ENCODE measurements around the gene CBX7.

The CBX7 gene

DNA sequence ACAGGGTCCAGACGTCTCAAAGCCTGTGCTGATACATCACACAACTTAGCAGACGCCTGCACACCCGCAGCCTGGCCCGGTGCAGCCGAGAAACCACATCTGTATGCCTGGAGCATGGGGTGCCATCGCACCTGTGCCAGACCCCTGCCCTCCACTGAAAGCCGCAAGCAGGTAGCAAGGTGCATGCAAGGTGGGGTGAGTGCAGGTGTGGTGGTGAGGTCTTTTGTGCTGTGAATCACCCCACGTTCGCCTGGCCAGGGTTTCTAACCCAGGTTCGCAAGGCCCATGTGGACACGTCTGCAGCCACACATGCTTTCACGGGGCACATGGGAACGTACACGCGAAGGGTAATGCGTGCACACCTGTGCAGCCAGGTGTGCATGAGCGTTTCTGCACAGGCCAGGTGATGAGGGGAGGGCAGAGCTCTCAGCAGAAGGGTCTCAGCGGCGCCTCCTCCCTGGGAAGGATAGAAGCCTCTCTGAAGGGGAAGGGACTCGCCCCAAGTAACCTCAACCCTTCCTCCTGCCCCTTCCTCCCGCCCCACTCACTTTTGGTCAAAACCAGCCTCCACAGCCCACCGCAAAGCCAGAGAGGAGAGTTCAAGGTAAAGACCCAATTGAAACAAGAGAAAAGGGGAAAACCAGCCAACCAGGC is 19.5 kb downstream of the CBX7 start:
- Histone ChIP-seq H3K27ac (no peak overlapping the region), H3K27me3 (replicated peaks) (peaks cover 3% of the 10 kb centered on the region), H3K36me3 (replicated peaks) (no peaks in the 10 kb centered on the region), H3K4me3 (ENCODE audit: low read depth, low read length) (no peak overlapping the region)
- no peak for DNase-seq
- TF ChIP-seq CTCF (IDR thresholded peaks at IDR 0.05; ENCODE audit: low read depth, low read length, missing control alignments) = no peak
- in situ Hi-C loops (cut with HindIII; ENCODE audit: low pct_ligation_motif_present, low sequenced_read_pairs) = no loop called here

DNA sequence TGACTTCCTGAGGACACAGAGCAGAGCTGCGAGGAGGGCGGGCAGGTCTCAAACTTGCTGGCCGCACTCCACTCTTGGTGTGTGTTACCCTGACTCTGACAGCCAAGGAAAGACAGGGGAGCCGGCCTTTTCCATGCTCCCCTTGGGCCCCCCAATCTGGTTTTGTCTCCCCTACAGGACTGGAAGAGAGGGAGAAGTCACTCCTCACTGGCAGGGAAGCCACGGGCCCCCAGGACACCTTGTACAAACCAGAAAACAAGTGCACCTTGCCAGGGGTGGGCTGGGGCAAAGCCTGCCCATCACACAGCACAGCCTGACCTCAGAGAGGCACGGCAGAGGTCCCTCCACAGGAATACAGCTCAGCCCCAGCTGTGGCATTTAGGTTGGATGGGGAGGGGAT is 20.2 kb downstream of the CBX7 start:
- in situ Hi-C loops (cut with HindIII; ENCODE audit: low pct_ligation_motif_present, low sequenced_read_pairs) = no loop called here
- H3K27ac ChIP-seq = no peak overlapping the region
- no peak overlapping the region for H3K4me3 ChIP-seq (ENCODE audit: low read depth, low read length)
- H3K27me3 ChIP-seq (replicated peaks) = peaks cover 3% of the 10 kb centered on the region
- no peaks in the 10 kb centered on the region for H3K36me3 ChIP-seq (replicated peaks)
- TF ChIP-seq CTCF (IDR thresholded peaks at IDR 0.05; ENCODE audit: low read depth, low read length, missing control alignments) = no peak
- DNase-seq = no peak

GRCh38 chr22:39130892-39131855 is 21.3 kb downstream of the CBX7 start:
- Histone ChIP-seq H3K27ac (no peak overlapping the region), H3K36me3 (replicated peaks) (no peaks in the 10 kb centered on the region), H3K4me3 (ENCODE audit: low read depth, low read length) (no peak overlapping the region), H3K27me3 (replicated peaks) (peaks cover 3% of the 10 kb centered on the region)
- no peak for TF ChIP-seq CTCF (IDR thresholded peaks at IDR 0.05; ENCODE audit: low read depth, low read length, missing control alignments)
- DNase-seq = no peak
- in situ Hi-C loops (cut with HindIII; ENCODE audit: low pct_ligation_motif_present, low sequenced_read_pairs) = no loop called here

DNA sequence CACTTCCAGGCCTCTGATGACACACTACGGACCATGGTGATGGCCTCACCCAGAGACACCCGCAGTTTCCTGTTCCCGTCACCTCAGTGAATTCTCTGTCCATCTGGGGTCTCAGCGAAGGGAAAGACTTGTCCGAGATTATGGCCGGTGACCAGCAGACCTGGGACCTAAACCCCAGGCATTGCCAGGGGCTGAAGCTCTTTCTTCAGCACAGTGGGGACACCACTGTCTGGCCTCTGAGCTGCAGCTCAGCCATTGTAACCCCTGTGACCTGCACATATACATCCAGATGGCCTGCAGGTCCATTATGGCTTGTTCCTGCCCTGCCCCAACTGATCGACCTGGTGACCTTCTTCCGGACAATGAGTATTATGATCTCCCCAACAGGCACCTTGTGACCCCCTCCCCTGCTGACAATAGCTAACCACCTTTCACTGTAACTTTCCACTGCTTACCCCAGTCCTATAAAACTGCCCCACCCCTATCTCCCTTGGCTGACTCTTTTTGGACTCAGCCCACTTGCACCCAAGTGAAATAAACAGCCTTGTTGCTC is 22.3 kb downstream of the CBX7 start:
- no peaks in the 10 kb centered on the region for H3K36me3 ChIP-seq (replicated peaks)
- no peak overlapping the region for H3K27ac ChIP-seq
- TF ChIP-seq CTCF (IDR thresholded peaks at IDR 0.05; ENCODE audit: low read depth, low read length, missing control alignments) = no peak
- in situ Hi-C loops (cut with HindIII; ENCODE audit: low pct_ligation_motif_present, low sequenced_read_pairs) = no loop called here
- no peak for DNase-seq
- H3K4me3 ChIP-seq (ENCODE audit: low read depth, low read length) = no peak overlapping the region
- H3K27me3 ChIP-seq (replicated peaks) = peaks cover 3% of the 10 kb centered on the region

DNA sequence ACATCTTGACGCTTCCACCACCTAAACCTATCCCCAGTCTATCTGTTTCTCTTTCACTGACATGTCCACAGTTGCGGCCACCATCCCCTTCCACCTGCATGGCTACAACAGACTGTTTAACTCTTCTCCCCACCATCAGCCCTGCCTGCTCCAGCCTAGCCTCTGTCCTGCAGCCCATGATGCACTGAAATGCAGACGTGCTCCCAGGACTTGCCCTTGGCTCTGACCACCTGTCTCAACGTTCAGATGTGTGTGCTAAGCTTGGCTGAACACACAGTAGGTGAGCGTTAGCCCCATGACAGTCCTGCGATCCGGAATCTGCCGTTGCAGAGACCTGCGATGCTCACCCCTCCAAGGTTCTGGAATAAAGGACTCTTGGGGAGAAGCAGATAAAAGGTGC is 22.7 kb downstream of the CBX7 start:
- peaks cover 3% of the 10 kb centered on the region for H3K27me3 ChIP-seq (replicated peaks)
- no peak overlapping the region for H3K4me3 ChIP-seq (ENCODE audit: low read depth, low read length)
- no peak overlapping the region for H3K27ac ChIP-seq
- H3K36me3 ChIP-seq (replicated peaks) = no peaks in the 10 kb centered on the region
- in situ Hi-C loops (cut with HindIII; ENCODE audit: low pct_ligation_motif_present, low sequenced_read_pairs) = no loop called here
- no peak for DNase-seq
- TF ChIP-seq CTCF (IDR thresholded peaks at IDR 0.05; ENCODE audit: low read depth, low read length, missing control alignments) = no peak

All from brain microvascular endothelial cell (primary cell).